Measurements from ENCODE around the gene KPTN. TPM values are rescaled to one million over a fixed set of nuclear protein-coding genes. Genes with fewer than 3 reads are reported as not detected.

The KPTN gene
- total RNA-seq, 1 donor from 2014 or later = 9.8 TPM

GRCh38 chr19:47509170-47509847 lies 25.3 kb upstream of the KPTN start:
- no peak for DNase-seq (ENCODE audit: low spot score)

GRCh38 chr19:47508721-47509120 lies 24.7 kb upstream of the KPTN start:
- no peak for DNase-seq (ENCODE audit: low spot score)

GRCh38 chr19:47507924-47508553 lies 24.0 kb upstream of the KPTN start:
- no peak for DNase-seq (ENCODE audit: low spot score)

GRCh38 chr19:47507012-47507411 lies 23.0 kb upstream of the KPTN start:
- no peak for DNase-seq (ENCODE audit: low spot score)

GRCh38 chr19:47506459-47506858 lies 22.4 kb upstream of the KPTN start:
- DNase-seq (ENCODE audit: low spot score) = no peak

- DNase-seq (ENCODE audit: low spot score) = no peak
Observed at GRCh38 chr19:47505506-47505905, 21.5 kb upstream of the KPTN start.

GRCh38 chr19:47503826-47504150 lies 19.8 kb upstream of the KPTN start:
- no peak for DNase-seq (ENCODE audit: low spot score)

GRCh38 chr19:47503130-47503825 lies 19.3 kb upstream of the KPTN start:
- DNase-seq (ENCODE audit: low spot score) = no peak

GRCh38 chr19:47499863-47500830 lies 16.1 kb upstream of the KPTN start:
- no peak for DNase-seq (ENCODE audit: low spot score)

- DNase-seq (ENCODE audit: low spot score) = no peak
Observed at GRCh38 chr19:47499371-47499770, 15.4 kb upstream of the KPTN start.

GRCh38 chr19:47498561-47498960 lies 14.5 kb upstream of the KPTN start:
- no peak for DNase-seq (ENCODE audit: low spot score)

- no peak for DNase-seq (ENCODE audit: low spot score)
Observed at GRCh38 chr19:47497821-47498520, 14.0 kb upstream of the KPTN start.

GRCh38 chr19:47497050-47497766 lies 13.2 kb upstream of the KPTN start:
- no peak for DNase-seq (ENCODE audit: low spot score)

GRCh38 chr19:47495478-47496372 lies 11.7 kb upstream of the KPTN start:
- no peak for DNase-seq (ENCODE audit: low spot score)

GRCh38 chr19:47494729-47495128 lies 10.7 kb upstream of the KPTN start:
- no peak for DNase-seq (ENCODE audit: low spot score)

- DNase-seq (ENCODE audit: low spot score) = no peak
Observed at GRCh38 chr19:47494211-47494547, 10.2 kb upstream of the KPTN start.

GRCh38 chr19:47493378-47494210 lies 9.6 kb upstream of the KPTN start:
- no peak for DNase-seq (ENCODE audit: low spot score)
